Vagina (tissue), 2 donors: Measurements from ENCODE around the gene GAL3ST2.

Experiments used
- CTCF ChIP-seq, 3 experiments: fragments of 450-650 bp in 2 of 3; fragments of 200-600 bp in 1 of 3; sonication (generic) in 1 of 3; IDR thresholded peaks; one replicate each; pipeline ENCODE4 v1.5.1; 2017 to 2019; ENCODE audit warnings: antibody characterized with exemption in 3 of 3, mild to moderate bottlenecking in 2 of 3, moderate library complexity in 2 of 3
- POLR2A ChIP-seq, 2 donors: fragments of 450-650 bp; IDR thresholded peaks; one replicate each; pipeline ENCODE4 v1.6.1; 2017; ENCODE audit warnings: antibody characterized with exemption in 2 of 2, mild to moderate bottlenecking in 2 of 2, moderate library complexity in 2 of 2
- POLR2AphosphoS5 ChIP-seq, 2 donors: sonication (generic); formaldehyde crosslinking; IDR thresholded peaks; one replicate each; pipeline ENCODE4 v1.9.0; 2017; ENCODE audit warnings: antibody characterized with exemption in 2 of 2, mild to moderate bottlenecking in 2 of 2, low read depth in 1 of 2; ENCODE audit not compliant: insufficient read depth in 1 of 2

GRCh38 chr2:241814393-241814642, 37.7 kb downstream of the GAL3ST2 start:
- TF ChIP-seq CTCF (IDR thresholded peaks at IDR 0.05) (no peak), POLR2AphosphoS5 (IDR thresholded peaks at IDR 0.05; ENCODE audit: insufficient read depth in 1 of 2, low read depth in 1 of 2) (no peak), POLR2A (IDR thresholded peaks at IDR 0.05) (no peak)
